ENCODE data around the gene POLA2. TPM values are rescaled to one million over a fixed set of nuclear protein-coding genes. Genes with fewer than 3 reads are reported as not detected.
"Not testable (repeated sequence)": the region's sequence is repeated elsewhere in the genome, so short reads cannot be mapped to it uniquely, and the experiment has no call there.

POLA2 gene
- total and polyA plus RNA-seq, 5 donors, result 5.7 to 13.1 (median 6.8) TPM

DNA sequence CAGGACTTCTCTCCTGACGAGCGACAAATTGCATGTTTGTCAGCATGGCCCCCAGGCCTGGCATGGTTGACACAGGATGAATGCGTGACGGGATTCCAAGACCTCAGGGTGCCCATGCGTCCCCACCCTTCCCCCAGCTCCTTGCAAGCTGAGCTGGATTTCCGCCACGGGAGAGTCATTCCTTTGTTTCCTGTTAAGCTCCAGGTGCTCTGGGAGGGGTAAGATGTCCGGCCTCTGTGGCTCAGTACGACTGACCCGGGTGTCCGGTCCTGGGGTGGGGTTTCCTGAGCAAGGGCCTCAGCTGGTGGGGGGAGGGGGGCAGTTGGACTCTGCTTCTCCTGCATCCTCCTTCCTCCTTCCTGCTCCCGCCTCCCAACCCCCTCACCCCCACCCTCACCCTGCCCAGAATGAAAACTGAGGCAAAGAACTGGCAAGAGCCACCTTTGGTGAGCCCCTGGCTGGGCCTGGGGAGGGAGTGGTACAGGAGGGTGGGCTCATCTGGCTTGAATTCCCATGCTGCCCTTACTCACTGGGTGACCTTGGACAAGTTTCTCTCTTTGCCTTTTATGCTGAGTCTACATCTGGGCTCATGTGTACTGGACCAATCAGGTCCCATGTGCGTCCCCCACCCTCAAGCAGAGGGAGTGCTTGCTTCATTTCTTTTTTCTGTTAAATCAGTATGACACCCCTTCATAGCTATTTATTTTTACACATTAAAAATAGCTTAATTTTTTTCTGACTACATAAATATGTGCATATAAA is 55.4 kb downstream of the POLA2 start:
- H3K27me3 ChIP-seq (ENCODE audit: control insufficient read depth, insufficient read depth), result no peaks in the 10 kb centered on the region
- H3K4me1 ChIP-seq (ENCODE audit: control insufficient read depth, insufficient read depth, low read length), result peaks cover 3% of the 10 kb centered on the region
- peak overlapping the region; percentile 81 for H3K27ac ChIP-seq (ENCODE audit: low read length)
- WGBS, result 31% methylated on average over 13 of the region's 13 CpGs
- no peaks in the 10 kb centered on the region for H3K9me3 ChIP-seq (ENCODE audit: control insufficient read depth, low read length)
- peak overlapping the region; percentile 5 for H3K4me3 ChIP-seq (ENCODE audit: low read length)
- ATAC-seq (peak; percentile 6 to 64), DNase-seq (peak; percentile 86 to 90 (median 87))
- intact Hi-C loops (cut with DNase I), result loop anchor here in 1 of 4 donors (5.0 kb wide), 1 partner anchor 40 kb away; no protein-coding TSS in a partner anchor

DNA sequence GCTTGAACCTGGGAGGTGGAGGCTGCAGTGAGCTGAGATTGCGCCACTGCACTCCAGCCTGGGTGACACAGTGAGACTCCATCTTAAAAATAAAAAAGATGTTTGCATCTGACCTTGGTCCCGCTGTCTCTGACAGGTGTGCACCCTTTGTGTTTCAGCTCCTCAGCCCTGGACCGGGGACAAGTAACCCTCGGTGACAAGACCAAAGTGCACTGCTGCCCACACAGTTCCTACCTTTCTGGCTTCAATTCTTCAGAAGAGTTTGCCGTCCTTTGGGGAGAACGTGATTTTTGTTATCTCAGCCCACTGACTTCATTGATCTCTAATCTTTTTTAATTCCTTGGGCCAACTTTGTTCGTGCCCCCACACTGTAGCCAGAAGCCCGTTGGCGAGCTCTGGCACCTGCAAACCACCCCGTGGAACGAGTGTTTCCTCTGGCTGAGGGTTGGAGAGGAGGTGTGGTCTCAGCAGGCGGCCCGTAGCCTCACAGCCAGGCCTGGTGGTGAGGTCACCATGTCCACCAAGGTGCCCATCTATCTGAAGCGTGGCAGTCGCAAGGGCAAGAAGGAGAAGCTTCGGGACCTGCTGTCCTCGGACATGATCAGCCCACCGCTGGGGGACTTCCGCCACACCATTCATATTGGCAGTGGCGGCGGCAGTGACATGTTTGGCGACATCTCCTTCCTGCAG is 58.8 kb downstream of the POLA2 start:
- ATAC-seq (no peak), DNase-seq (peak in 1 of 3 donors; percentile 50)
- Histone ChIP-seq H3K27me3 (ENCODE audit: control insufficient read depth, insufficient read depth) (no peaks in the 10 kb centered on the region), H3K9me3 (ENCODE audit: control insufficient read depth, low read length) (no peaks in the 10 kb centered on the region), H3K4me1 (ENCODE audit: control insufficient read depth, insufficient read depth, low read length) (no peaks in the 10 kb centered on the region), H3K4me3 (ENCODE audit: low read length) (no peak overlapping the region), H3K27ac (ENCODE audit: low read length) (no peak overlapping the region)
- 80% methylated on average over 22 of the region's 22 CpGs for WGBS
- intact Hi-C loops (cut with DNase I), result no loop called here

DNA sequence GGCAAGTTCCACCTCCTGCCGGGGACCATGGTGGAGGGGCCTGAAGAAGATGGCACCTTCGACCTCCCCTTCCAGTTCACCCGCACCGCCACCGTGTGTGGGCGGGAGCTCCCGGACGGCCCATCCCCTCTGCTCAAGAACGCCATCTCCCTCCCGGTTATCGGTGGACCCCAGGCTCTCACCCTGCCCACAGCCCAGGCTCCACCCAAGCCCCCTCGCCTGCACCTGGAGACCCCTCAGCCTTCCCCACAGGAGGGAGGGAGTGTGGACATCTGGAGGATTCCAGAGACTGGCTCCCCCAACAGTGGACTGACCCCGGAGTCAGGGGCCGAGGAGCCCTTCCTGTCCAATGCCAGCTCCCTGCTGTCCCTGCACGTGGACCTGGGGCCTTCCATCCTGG is 59.3 kb downstream of the POLA2 start:
- intact Hi-C loops (cut with DNase I), result no loop called here
- no peaks in the 10 kb centered on the region for H3K4me1 ChIP-seq (ENCODE audit: control insufficient read depth, insufficient read depth, low read length)
- H3K9me3 ChIP-seq (ENCODE audit: control insufficient read depth, low read length), result no peaks in the 10 kb centered on the region
- 83% methylated on average over 15 of the region's 15 CpGs for WGBS
- no peaks in the 10 kb centered on the region for H3K27me3 ChIP-seq (ENCODE audit: control insufficient read depth, insufficient read depth)
- no peak overlapping the region for H3K4me3 ChIP-seq (ENCODE audit: low read length)
- DNase-seq, result peak in 1 of 3 donors; percentile 43
- no peak overlapping the region for H3K27ac ChIP-seq (ENCODE audit: low read length)
- no peak for ATAC-seq

DNA sequence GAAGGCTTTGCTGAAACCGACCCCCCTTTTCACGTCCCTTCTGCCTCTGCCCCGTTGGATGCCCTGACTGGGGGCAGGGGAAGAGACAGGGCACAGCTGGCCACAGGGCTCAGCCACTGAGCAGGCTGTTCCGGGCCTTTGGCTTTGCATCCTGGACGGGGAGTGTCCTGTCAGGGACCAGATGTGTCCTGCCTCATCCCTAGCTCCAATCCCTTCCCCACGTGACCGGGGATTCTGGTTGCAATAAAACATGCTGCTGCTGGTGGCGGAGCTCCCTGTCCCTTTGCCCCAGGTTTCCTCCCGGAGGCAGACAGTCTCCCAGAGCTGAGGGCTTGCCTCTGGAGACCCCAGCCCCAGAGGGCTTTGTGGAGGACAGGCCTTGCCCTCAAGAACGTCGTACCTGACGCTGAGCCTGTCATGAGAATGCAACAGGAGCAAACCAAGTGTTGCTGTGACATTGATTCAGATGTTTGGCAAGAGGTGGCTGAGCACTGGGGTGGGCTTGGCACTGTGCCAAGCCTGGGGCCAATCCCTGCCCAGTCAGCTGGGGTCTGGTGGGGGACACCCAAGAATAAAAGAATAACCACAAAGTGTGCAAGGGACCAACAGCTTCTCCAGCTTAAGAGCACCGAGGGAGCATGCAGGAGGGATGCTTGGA is 60.2 kb downstream of the POLA2 start:
- Histone ChIP-seq H3K27me3 (ENCODE audit: control insufficient read depth, insufficient read depth) (no peaks in the 10 kb centered on the region), H3K9me3 (ENCODE audit: control insufficient read depth, low read length) (no peaks in the 10 kb centered on the region), H3K4me1 (ENCODE audit: control insufficient read depth, insufficient read depth, low read length) (no peaks in the 10 kb centered on the region), H3K4me3 (ENCODE audit: low read length) (no peak overlapping the region), H3K27ac (ENCODE audit: low read length) (no peak overlapping the region)
- intact Hi-C loops (cut with DNase I), result no loop called here
- 57% methylated on average over 13 of the region's 13 CpGs for WGBS
- ATAC-seq (no peak), DNase-seq (no peak)

DNA sequence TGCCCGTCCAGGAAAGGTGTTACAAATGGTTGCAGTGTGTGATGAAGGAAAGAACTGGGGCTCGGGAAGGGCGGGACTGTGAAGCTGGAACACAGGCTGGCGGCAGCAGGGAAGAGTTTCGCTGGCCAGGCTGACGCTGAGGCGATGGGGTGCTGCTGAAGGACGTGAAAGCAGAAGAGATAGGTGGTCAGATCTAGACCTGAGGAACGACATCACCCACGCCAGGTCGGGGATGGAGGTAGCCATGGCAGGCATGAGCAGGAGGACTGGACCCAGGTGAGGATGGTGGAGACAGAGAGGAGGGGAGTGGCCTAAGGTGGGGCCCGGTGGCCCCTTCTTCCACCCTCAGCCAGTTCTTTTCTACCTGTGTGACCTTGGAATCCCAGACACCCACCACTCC is 62.1 kb downstream of the POLA2 start:
- no peak for DNase-seq
- H3K27me3 ChIP-seq (ENCODE audit: control insufficient read depth, insufficient read depth), result no peaks in the 10 kb centered on the region
- intact Hi-C loops (cut with DNase I), result no loop called here
- no peaks in the 10 kb centered on the region for H3K4me1 ChIP-seq (ENCODE audit: control insufficient read depth, insufficient read depth, low read length)
- 66% methylated on average over 12 of the region's 12 CpGs for WGBS
- no peak overlapping the region for H3K4me3 ChIP-seq (ENCODE audit: low read length)
- H3K27ac ChIP-seq (ENCODE audit: low read length), result no peak overlapping the region
- ATAC-seq, result peak; percentile 27 to 42
- H3K9me3 ChIP-seq (ENCODE audit: control insufficient read depth, low read length), result no peaks in the 10 kb centered on the region

DNA sequence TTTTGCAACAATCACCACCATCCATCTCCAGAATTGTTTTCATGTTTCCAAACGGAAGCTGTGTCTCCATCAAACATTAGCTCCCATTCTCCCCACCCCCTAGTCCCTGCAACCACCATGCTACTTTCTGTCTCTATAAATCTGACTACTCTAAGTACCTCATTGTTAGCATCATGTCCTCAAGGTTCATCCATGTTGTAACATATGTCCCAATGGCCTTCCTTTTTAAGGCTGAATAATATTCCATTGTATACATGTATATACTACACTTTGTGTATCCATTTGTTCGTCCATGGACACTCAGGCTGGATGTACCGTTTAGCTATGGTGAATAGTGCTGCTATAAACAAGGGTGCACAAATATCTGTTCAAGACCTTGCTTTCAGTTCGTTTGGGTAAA is 63.7 kb downstream of the POLA2 start:
- DNase-seq, result no peak
- Histone ChIP-seq H3K27ac (ENCODE audit: low read length) (no peak overlapping the region), H3K9me3 (ENCODE audit: control insufficient read depth, low read length) (no peaks in the 10 kb centered on the region), H3K4me1 (ENCODE audit: control insufficient read depth, insufficient read depth, low read length) (no peaks in the 10 kb centered on the region), H3K4me3 (ENCODE audit: low read length) (no peak overlapping the region), H3K27me3 (ENCODE audit: control insufficient read depth, insufficient read depth) (no peaks in the 10 kb centered on the region)
- 88% methylated on average over 4 of the region's 4 CpGs for WGBS
- intact Hi-C loops (cut with DNase I), result no loop called here
- ATAC-seq, result no peak

DNA sequence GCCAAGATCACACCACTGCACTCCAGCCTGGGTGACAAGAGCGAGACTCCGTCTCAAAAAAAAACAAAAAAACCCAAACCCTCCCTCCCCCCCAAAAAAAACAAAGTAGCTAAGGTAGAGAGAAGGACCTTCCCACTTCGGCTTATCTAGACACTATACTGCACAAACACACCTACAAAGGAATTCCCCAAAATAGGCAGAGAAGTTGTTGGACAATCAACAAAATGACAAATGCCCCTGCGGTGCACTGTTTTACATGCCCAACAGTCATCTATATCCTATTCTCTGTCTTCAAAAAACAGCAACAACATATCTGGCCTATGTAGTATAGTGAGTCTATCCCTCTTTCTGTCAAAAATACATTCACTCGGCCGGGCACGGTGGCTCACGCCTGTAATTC is 65.3 kb downstream of the POLA2 start:
- DNase-seq, result no peak
- no peak for ATAC-seq
- H3K9me3 ChIP-seq (ENCODE audit: control insufficient read depth, low read length), result no peaks in the 10 kb centered on the region
- H3K27ac ChIP-seq (ENCODE audit: low read length), result no peak overlapping the region
- H3K27me3 ChIP-seq (ENCODE audit: control insufficient read depth, insufficient read depth), result no peaks in the 10 kb centered on the region
- no peak overlapping the region for H3K4me3 ChIP-seq (ENCODE audit: low read length)
- WGBS, result 89% methylated on average over 8 of the region's 8 CpGs
- intact Hi-C loops (cut with DNase I), result no loop called here
- no peaks in the 10 kb centered on the region for H3K4me1 ChIP-seq (ENCODE audit: control insufficient read depth, insufficient read depth, low read length)

DNA sequence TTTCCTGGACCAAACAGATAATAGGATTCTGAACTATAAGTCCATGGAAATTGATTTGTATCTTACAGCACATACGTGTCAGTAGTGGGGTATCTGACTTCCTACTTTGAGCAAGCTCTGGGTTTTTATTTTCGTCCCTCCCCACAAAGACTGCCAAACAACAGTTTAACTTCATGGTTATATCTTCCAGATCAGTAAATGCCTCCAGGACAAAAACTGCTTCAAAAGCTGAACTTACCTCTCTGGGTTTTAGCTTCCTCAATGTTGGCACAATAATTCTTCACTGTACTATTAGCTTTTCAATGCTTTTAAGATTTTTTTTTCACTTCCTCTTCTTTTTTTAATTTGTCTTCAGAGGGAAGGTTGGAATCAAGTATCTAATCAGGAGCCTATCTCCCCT is 67.7 kb downstream of the POLA2 start:
- H3K27me3 ChIP-seq (ENCODE audit: control insufficient read depth, insufficient read depth), result no peaks in the 10 kb centered on the region
- no peak overlapping the region for H3K27ac ChIP-seq (ENCODE audit: low read length)
- DNase-seq, result no peak
- 42% methylated on average over 2 of the region's 2 CpGs for WGBS
- no peaks in the 10 kb centered on the region for H3K4me1 ChIP-seq (ENCODE audit: control insufficient read depth, insufficient read depth, low read length)
- no peak for ATAC-seq
- no peaks in the 10 kb centered on the region for H3K9me3 ChIP-seq (ENCODE audit: control insufficient read depth, low read length)
- intact Hi-C loops (cut with DNase I), result loop anchor here in 1 of 4 donors (2.0 kb wide), 1 partner anchor 31 kb away; no protein-coding TSS in a partner anchor
- H3K4me3 ChIP-seq (ENCODE audit: low read length), result no peak overlapping the region

DNA sequence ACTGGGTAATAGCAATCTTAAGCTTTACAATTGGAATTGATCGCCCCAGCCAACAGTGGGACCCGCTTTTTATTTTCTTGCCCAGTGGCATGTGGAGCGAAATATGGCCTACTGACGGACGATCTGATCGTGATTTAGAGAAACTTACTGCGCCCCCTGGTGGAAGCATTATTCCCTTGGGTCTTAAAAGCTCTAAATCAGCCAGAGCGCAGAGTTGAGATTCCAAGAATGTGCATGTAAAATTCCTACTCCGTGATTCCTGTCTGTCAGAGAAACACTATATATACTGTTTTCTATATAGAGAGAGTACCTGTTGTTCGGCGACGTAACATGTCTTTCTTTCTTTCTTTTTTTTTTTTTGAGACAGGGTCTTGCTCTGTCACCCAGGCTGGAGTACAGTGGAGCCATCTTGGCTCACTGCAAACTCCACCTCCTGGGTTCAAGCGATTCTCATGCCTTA is 68.2 kb downstream of the POLA2 start:
- WGBS, result 6% methylated on average over 13 of the region's 13 CpGs
- Histone ChIP-seq H3K27me3 (ENCODE audit: control insufficient read depth, insufficient read depth) (no peaks in the 10 kb centered on the region), H3K4me1 (ENCODE audit: control insufficient read depth, insufficient read depth, low read length) (no peaks in the 10 kb centered on the region), H3K27ac (ENCODE audit: low read length) (no peak overlapping the region), H3K4me3 (ENCODE audit: low read length) (no peak overlapping the region), H3K9me3 (ENCODE audit: control insufficient read depth, low read length) (no peaks in the 10 kb centered on the region)
- intact Hi-C loops (cut with DNase I), result loop anchor here in 2 of 4 donors (2.0 to 5.0 kb wide), 2 partner anchors 31 to 53 kb away; no protein-coding TSS in a partner anchor
- peak; percentile 29 to 35 for ATAC-seq
- DNase-seq, result peak; percentile 77 to 90 (median 83)

DNA sequence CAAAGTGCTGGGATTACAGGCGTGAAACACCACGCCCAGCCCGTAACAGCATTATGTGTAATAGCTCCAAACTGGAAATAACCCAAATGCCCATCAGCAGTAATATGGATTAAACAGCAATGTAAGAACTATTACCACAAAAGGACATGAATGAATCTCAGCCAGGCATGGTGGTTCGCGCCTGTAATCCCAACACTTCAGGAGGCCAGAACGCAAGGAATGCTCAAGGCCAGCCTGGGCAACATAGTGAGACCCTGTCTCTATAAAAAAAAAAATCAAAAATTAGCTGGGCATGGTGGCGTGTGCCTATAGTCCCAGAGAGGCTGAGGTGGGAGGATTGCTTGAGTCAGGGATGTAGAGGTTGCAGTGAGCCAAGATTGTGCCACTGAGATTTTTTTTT is 68.8 kb downstream of the POLA2 start:
- 80% methylated on average over 7 of the region's 7 CpGs for WGBS
- no peak for ATAC-seq
- Histone ChIP-seq H3K4me3 (ENCODE audit: low read length) (no peak overlapping the region), H3K4me1 (ENCODE audit: control insufficient read depth, insufficient read depth, low read length) (no peaks in the 10 kb centered on the region), H3K27me3 (ENCODE audit: control insufficient read depth, insufficient read depth) (no peaks in the 10 kb centered on the region), H3K9me3 (ENCODE audit: control insufficient read depth, low read length) (no peaks in the 10 kb centered on the region), H3K27ac (ENCODE audit: low read length) (no peak overlapping the region)
- intact Hi-C loops (cut with DNase I), result loop anchor here in 1 of 4 donors (5.0 kb wide), 1 partner anchor 53 kb away; no protein-coding TSS in a partner anchor
- DNase-seq, result peak in 1 of 3 donors; percentile 30

DNA sequence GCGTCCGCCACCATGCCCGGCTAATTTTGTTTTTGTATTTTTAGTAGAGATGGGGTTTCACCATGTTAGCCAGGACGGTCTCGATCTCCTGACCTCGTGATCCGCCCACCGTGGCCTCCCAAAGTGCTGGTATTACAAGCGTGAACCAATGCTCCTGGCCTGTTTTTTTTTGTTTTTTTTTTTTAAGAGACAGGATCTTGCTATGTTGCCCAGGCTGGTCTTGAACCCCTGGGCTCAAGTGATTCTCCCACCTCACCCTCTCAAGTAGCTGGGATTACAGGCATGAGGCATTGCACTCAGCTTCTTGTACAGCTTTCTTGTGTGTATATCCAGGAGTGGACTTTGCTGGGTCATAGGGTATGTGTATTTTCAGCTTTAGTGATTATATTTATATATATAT is 70.8 kb downstream of the POLA2 start:
- not testable (repeated sequence) for H3K27me3 ChIP-seq (ENCODE audit: control insufficient read depth, insufficient read depth); H3K27ac ChIP-seq (ENCODE audit: low read length); ATAC-seq; H3K9me3 ChIP-seq (ENCODE audit: control insufficient read depth, low read length); DNase-seq; H3K4me3 ChIP-seq (ENCODE audit: low read length); H3K4me1 ChIP-seq (ENCODE audit: control insufficient read depth, insufficient read depth, low read length)
- intact Hi-C loops (cut with DNase I), result loop anchor here in 1 of 4 donors (5.0 kb wide), 1 partner anchor 55 kb away; no protein-coding TSS in a partner anchor
- WGBS, result 95% methylated on average over 9 of the region's 9 CpGs

Data from right cardiac atrium (tissue), 5 donors.